Ureter (tissue), 1 donor: ENCODE measurements around the gene RAB39A. TPM values are rescaled to one million over a fixed set of nuclear protein-coding genes. Genes with fewer than 3 reads are reported as not detected.
"Not testable (repeated sequence)": the region's sequence is repeated elsewhere in the genome, so short reads cannot be mapped to it uniquely, and the experiment has no call there.

ENCODE experiments used
- DNase-seq: peaks from one replicate; pipeline ENCODE4 v3.0.0-alpha.2; 2020; ENCODE audit warnings: low spot score
- total RNA-seq: library from RNA; stranded (reverse); gene quantifications from one replicate; pipeline ENCODE4 v1.2.4, GENCODE V29; 2023
- donor health status: DM: yes; HTN: yes; CAD: no.

Gene RAB39A
- 0.42 TPM for total RNA-seq

DNA sequence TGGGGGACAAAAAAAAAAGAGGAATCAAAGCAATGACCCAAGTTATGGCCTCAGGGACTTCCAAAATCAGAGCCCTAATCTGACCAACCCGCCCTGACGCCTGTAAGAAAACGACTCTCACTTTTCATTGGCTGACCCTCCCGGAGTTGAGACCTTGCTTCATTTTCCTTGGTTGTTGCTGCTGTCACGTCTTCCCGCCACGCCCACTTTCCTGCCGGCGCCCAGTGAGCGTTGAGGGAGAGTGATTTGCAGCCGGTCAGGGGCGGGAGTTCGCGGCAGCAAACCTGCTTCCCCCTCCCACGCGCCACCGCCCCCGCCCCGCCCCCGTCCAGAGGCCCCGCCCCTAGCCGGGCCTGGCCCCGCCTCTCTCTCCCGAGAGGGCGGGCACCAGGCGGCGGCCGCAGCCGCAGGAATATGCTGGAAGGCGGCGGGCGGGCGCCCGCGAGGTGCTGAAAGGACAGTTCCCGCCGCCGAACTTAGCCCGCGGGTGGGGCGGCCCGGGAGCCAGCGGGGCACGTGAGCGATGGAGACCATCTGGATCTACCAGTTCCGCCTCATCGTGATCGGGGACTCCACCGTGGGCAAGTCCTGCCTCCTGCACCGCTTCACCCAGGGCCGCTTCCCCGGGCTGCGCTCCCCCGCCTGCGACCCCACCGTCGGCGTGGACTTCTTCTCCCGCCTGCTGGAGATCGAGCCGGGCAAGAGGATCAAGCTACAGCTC is at the start of gene RAB39A:
TSS of gene RAB39A (plus strand) at position 403 of the 721 bp plus-strand sequence. CDS start at position 524, 121 bp downstream.
- DNase-seq, result peak; percentile 88

DNA sequence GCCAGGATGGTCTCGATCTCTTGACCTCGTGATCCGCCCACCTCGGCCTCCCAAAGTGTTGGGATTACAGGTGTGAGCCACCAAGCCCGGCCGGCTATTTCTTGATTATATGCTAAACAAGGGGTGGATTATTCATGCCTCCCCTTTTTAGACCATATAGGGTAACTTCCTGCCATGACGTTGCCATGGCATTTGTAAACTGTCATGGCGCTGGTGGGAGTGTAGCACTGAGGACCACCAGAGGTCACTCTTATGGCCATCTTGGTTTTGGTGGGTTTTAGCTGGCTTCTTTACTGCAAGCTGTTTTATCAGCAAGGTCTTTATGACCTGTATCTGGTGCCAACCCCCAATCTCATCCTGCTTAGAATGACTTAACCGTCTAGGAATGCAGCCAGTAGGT is 46.8 kb upstream of the RAB39A start:
- not testable (repeated sequence) for DNase-seq

GRCh38 chr11:107882095-107882820 is 46.0 kb upstream of the RAB39A start:
- DNase-seq, result no peak

DNA sequence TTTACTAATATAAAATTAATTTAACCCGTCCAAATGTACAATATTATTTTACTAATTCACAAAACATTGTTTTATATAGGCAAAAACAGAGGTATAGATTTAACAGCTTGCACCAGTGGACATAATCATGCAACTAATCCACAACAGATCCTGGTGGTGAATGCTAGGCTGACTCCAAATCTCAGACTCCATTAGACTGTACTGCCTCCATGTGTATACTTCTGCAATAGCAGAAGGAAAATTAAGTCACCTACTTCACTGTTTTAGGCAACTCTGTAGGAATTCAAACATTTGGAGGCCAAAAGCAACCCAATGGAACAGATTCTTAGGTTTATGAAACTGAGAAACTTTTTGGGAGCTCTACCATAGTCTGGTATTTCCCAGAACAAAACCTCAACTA is 30.0 kb upstream of the RAB39A start:
- DNase-seq, result no peak

DNA sequence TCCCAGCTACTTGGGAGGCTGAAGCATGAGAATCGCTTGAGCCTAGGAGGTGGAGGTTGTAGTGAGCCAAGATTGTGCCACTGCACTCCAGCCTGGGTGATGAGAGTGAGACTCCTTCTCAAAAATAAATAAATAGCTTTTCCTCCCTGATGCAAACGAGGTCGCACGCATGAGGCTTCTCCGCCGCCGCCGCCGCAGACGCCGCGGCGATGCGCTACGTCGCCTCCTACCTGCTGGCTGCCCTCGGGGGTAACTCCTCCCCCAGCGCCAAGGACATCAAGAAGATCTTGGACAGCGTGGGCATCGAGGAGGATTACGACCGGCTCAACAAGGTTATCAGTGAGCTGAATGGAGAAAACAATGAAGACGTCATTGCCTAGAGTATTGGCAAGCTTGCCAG is 20.0 kb upstream of the RAB39A start:
- DNase-seq, result no peak

GRCh38 chr11:107912415-107912814 is 15.8 kb upstream of the RAB39A start:
- not testable (repeated sequence) for DNase-seq

DNA sequence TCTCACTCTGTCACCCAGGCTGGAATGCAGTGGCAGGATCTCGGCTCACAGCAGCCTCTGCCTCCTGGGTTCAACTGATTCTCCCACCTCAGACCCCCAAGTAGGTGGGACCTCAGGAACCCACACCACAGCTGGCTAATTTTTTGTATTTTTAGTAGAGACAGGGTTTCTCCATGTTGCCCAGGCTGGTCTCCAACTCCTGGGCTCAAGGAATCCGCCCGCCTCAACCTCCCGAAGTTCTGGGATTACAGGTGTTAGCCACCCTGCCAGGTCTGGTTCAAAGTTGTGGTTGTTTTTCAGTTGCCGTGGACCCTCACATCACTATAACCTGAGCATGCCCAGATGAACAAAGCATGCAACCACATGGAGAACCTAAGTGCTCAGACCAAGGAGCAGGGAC is 13.0 kb upstream of the RAB39A start:
- DNase-seq, result no peak

- DNase-seq, result no peak
Observed at GRCh38 chr11:107916671-107917241, 11.5 kb upstream of the RAB39A start.

DNA sequence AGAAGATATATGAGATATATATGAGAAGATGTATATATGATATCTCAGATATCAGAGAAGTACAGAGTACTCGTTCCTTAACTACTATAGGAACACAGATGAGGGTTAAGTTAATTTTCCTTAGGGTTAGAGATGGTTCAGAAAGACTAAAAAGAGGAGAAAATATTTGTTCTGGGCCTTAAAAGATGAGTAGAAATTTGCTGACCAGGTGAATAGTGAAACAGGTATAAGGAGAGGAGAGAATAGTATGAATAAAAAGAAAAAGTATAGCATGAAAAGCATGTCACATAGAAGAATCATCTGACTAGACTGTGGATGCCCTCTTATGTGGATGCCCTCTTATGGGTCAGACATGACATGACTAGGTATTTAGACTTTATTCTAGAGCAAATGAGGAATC is 6.3 kb upstream of the RAB39A start:
- no peak for DNase-seq

- not testable (repeated sequence) for DNase-seq
Observed at GRCh38 chr11:107923519-107923918, 4.7 kb upstream of the RAB39A start.

- DNase-seq, result no peak
Observed at GRCh38 chr11:107924306-107924705, 3.9 kb upstream of the RAB39A start.

DNA sequence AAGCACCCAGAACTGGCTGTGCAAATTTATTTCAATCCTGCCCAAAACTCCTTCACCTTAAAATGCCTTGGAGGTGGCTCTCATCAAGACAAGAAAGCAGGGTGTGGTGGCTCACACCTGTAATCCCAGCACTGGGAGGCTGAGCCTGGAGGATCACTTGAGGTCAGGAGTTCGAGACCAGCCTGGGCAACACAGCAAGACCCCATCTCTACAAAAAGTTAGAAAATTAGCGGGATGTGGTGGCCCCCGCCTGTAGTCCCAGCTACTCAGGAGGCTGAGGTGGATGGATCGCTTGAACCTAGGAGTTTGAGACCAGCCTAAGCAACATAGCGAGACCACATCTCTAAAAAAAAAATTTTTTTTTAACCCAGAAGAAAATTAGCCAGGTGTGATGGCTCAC is 689 bp upstream of the RAB39A start:
- no peak for DNase-seq

DNA sequence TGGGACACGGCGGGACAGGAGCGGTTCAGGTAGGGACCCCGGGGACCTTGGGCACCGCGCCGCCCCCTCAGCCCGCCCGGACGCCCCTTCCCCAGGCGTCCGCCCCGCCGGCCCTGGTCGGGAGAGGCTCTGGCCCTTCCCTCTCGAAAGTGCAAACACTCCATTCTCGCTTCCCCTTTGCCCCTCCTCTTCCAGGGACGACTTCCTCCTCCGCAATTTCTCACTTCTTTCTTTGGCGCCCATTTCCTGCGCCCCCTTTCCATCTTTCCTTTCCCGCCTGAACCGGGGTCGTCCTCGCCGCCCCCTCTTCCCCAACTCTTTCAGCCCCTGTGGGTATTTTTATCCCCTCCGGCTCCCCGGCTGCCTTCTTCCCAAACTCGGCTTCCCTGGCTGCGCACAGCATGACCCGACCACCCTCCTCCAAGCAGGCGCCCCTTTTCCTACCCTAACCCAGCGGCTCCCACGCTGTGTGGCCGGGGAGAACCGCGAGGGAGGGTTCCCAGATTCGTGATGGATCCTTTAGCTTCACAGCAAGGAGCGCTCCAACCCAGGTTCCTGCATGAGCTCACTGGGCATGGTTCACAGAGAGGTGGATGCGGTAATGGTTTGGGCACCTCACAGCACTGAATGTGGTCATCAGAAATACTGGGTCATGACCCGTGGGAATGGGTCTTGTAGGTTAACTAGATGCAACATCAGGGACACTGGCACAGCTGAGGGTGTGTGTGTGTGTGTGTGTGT is 689 bp downstream of the RAB39A start:
- DNase-seq, result no peak

DNA sequence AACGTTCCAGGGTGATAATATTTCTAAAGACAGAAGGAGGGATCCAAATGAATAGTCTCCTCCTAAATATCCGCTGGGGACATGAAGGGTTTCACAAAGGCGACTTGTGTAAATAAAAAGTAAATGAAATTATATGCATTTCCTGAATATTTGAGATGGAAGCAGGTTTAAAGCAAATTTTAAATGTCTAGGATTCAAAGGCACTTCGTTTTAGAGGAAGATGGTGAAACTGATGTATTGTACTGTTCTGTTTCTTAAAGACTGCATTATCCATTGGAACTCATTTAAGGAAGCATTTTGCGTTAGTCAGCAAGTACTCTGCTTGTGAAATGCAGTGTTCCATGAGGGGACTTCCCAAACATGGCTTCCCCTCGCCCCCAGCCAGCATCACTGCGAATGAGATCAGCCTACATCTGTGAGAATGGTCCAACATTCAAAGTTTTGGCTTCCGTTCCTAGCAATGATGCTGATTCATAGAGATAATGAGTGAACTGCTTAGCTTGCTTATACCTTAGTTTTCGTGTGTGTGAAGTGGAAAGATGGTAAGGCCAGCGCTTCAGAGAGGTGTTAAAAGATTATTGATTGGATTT is 1.5 kb downstream of the RAB39A start:
- no peak for DNase-seq

GRCh38 chr11:107931206-107931605 is 3.0 kb downstream of the RAB39A start:
- no peak for DNase-seq

- no peak for DNase-seq
Observed at GRCh38 chr11:107947904-107948303, 19.7 kb downstream of the RAB39A start.

DNA sequence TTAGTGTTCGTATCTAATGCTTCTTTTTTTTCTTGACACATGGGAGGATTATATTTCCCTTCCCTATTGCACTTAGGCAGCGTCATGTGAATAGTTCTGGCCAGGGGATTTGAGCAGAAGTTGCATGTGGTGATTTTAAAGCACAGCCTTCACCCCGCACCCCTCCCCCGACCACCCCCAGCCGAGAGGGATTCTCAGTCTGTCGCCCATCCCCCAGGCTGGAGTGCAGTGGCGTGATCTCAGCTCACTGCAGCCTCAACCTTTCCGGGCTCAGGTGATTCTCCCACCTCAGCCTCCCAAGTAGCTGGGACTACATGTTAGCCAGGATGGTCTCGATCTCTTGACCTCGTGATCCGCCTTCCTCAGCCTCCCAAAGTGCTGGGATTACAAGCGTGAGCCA is 20.1 kb downstream of the RAB39A start:
- DNase-seq, result not testable (repeated sequence)

DNA sequence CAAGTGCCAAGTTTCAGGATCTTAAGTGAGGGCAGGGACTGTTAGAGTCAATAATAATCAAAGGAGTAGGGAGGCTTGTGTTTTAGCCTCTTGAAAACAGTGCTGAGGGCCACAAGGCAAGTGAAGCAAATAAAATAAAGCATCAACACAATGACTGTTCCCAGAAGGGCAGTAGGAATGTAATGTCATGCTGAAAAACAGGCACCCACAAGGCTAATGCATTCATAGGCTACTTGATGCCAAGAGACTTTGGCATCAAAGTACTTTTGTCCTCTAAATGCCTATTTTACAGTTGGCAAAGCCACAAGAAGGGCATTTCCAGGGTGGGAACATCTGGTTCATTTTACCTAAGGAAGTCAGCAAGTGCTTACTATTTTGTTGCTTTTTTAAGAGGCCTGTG is 22.9 kb downstream of the RAB39A start:
- DNase-seq, result no peak

GRCh38 chr11:107953446-107953845 is 25.2 kb downstream of the RAB39A start:
- DNase-seq, result no peak

GRCh38 chr11:107956543-107956942 is 28.3 kb downstream of the RAB39A start:
- DNase-seq, result no peak

DNA sequence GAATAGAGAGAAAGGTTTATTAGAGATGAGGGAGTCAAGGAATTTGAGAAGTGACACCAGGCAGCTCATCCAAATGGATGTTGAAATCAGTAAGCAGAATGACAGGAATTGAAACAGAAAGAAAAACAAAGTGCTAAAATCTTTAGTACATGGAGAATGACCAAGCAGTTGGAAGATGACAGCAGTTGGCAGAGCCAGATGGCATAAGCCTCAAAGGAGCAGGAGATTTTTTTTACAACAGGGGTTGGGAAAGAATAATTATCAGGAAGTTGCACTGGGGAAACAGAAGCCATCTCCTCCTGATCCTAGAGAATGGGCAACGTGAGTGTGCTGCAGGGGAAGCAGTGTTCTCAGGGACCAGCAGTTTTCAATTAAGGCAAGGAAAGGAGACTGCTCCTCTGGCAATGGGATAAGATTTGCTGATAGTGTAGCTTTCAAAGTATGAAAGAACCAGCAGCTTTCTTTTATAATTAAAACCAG is 28.9 kb downstream of the RAB39A start:
- no peak for DNase-seq

DNA sequence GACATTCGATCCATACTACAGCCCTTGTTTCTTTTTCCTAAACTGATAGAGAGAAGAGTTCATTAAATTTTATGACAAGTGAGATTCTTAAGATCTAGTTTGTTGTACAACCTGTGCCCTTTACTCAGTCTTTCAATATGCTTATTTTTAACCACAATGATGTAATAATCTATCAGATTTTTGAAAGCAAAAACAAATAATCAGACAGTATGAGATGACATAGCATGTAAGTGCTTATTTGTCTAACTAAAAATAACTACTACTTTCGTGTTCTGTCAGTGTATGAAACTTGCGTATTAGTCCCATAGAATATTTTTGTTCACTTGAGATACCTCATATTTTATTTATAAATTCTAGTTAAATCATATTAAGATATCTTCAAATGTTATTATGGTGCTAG is 33.2 kb downstream of the RAB39A start:
- DNase-seq, result no peak
